Heart right ventricle (tissue), 16 donors: ENCODE data around the gene GZMM. TPM values are rescaled to one million over a fixed set of nuclear protein-coding genes. Genes with fewer than 3 reads are reported as not detected.

Source experiments
- ATAC-seq, 8 donors: fragments of 200-7000 bp; cut with Tn5 transposase; one replicate each; pipeline ENCODE4 v1.9.1; 2020; ENCODE audit warnings: mild to moderate bottlenecking in 8 of 8, moderate library complexity in 8 of 8, moderate number of reproducible peaks in 1 of 8
- DNase-seq, 2 donors: peaks; one replicate each; pipeline ENCODE4 v3.0.0-alpha.2; 2020
- H3K27ac ChIP-seq, 10 donors: fragments of 200-600 bp; sonication (generic) in 2 of 10; one replicate each; pipeline versions ENCODE4 v1.5.0 to v1.8.0; 2020 to 2022; ENCODE audit warnings: mild to moderate bottlenecking in 3 of 10
- H3K27me3 ChIP-seq, 7 donors: fragments of 200-600 bp; one replicate each; pipeline ENCODE4 v1.8.0; 2021 to 2022; ENCODE audit warnings: mild to moderate bottlenecking in 2 of 7
- H3K36me3 ChIP-seq, 9 donors: fragments of 200-600 bp; sonication (generic) in 1 of 9; one replicate each; pipeline versions ENCODE4 v1.5.0 to v1.8.0; 2020 to 2022; ENCODE audit warnings: mild to moderate bottlenecking in 2 of 9
- H3K4me1 ChIP-seq, 9 donors: fragments of 200-600 bp; sonication (generic) in 1 of 9; one replicate each; pipeline versions ENCODE4 v1.5.0 to v1.8.0; 2020 to 2022; ENCODE audit warnings: mild to moderate bottlenecking in 4 of 9
- H3K4me3 ChIP-seq, 10 donors: fragments of 200-600 bp; sonication (generic) in 2 of 10; one replicate each; pipeline versions ENCODE4 v1.5.0 to v1.8.0; 2020 to 2022; ENCODE audit warnings: mild to moderate bottlenecking in 7 of 10, moderate library complexity in 2 of 10
- H3K9me3 ChIP-seq, 11 donors: fragments of 200-600 bp in 10 of 11; sonication (generic) in 2 of 11; one replicate each; pipeline versions ENCODE4 v1.5.0 to v1.8.0; 2013 to 2022; ENCODE audit warnings: mild to moderate bottlenecking in 2 of 11, control low read depth in 1 of 11, moderate library complexity in 1 of 11
- CTCF ChIP-seq, 9 donors: fragments of 200-600 bp; sonication (generic) in 2 of 9; IDR thresholded peaks; one replicate each; pipeline versions ENCODE4 v1.5.0 to v1.8.0; 2021 to 2022; ENCODE audit warnings: antibody characterized with exemption in 9 of 9, mild to moderate bottlenecking in 5 of 9, moderate library complexity in 1 of 9
- WGBS, 2 donors: extraction: QIAGEN DNeasy Blood & Tissue Kit; methylation state at CpG; one replicate each; pipeline ENCODE4 v1.1.7; 2013; ENCODE audit warnings: inconsistent platforms in 1 of 2; 5-methylcytosine and 5-hydroxymethylcytosine counted together
- intact Hi-C, 10 donors: fragments of 100-400 bp; cut with DNase I; formaldehyde crosslinking; loops; one replicate each; pipeline versions ENCODE4 v1.11.1 to v1.14.2; 2022
- polyA plus RNA-seq, 2 donors: library from polyadenylated mRNA; stranded (reverse); fragments of 200-250 nt; gene quantifications; one replicate each; pipeline ENCODE4 v1.2.3, GENCODE V29; 2013
- total RNA-seq, 10 donors: library from RNA; stranded (reverse); fragmentation: NEBNext Ultra II Directional in 3 of 10; extraction: Animal tissue kit (Norgen Biotek cat#: 25700) in 3 of 10; gene quantifications; one replicate each; pipeline versions ENCODE4 v1.2.1 to v1.2.4, GENCODE V29; 2021 to 2023
- donor health status: Arrhythmogenic right ventricular cardiomyopathy.
- donor health status: ischemic (EF 13 %, LVEDD 7.1; RV severe dilation, severe dysfunction).
- donor health status: healthy with polysubstance abuse.
- donor health status: DM: no; HTN: yes; CAD: no.
- donor health status: DM: no; HTN: no; CAD: no.
- donor health status: ischemic (EF 25% LVEDD 6.9; RV normal size, moderate dysfunction).
- donor health status: ischemic (EF 25% LVEDD 5.7; RV mildly dilated, moderate dysfunction).
- donor health status: healthy.
- donor health status: DM: yes; HTN: yes; CAD: no.
- donor health status: Ischemic cardiomyopathy.
- donor health status: ischemic (EF 35%, LVEDD 5.7; RV mildly dilated, moderate dysfunction).
- donor health status: nonischemic (EF 11% LVEDD 7.7; RV severe dilation, severe dysfunction).
- donor health status: DM: yes; HTN: yes; CAD: no.
- donor health status: PGD.
- donor health status: ischemic (EF 29% LVEDD 5.4; RV normal size, mild dysfunction).
- donor health status: nonischemic (EF 23%, LVEDD 6.1; RV moderate dilation, normal function).

GZMM gene
- total and polyA plus RNA-seq, 12 donors, result 0.25 to 2.7 (median 0.44) TPM; not detected in 7

DNA sequence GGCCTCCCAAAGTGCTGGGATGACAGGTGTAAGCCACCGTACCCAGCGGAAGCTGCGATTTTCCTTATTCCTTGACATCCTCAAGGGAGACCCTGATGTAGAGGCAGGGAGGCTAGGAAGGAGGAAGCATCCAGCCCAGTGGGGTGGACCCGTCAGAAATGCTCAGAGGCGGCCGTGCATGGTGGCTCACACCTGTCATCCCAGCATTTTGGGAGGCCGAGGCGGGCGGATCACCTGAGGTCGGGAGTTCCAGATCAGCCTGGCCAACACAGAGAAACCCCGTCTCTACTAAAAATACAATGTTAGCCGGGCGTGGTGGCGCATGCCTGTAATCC is 11.6 kb downstream of the GZMM start:
- WGBS, 2 donors, result 84 to 87% methylated on average over 14 of the region's 14 CpGs
- intact Hi-C loops, result no loop called here

DNA sequence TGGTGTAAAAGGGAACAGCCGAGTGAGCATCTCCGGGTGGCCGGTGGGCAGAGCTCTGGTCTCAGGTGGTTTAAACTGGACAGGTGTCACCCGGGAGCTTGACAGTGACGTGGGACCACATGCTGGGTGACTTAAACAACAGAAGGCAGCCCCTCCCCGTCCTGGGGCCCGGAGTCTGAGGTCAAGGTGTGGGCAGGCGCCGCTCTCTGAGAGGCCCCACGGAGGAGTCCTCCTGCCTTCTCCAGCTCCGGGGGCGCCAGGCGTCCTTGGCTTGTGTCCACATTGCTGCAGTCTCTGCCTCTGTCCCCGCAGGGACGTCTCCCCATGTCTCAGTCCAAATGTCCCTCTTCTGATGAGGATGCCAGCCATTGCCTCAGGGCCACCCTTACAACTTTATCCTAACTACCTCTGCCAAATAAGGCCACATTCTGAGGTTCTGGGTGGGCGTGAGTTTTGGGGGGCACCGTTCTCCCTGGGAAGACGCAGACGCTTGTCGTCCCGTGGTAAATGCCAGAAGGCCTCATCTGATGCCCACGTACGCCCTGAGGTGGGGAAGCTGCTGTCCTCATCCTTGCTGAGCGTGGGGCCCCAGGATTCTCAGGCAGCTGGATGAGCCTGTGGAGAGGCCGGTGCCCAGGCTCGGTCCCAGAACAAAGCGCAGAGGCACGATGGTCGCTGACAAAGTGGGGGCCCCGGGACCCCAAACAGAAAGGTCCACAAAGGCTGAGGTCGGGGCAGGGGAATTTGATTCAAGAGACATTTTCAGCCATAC is 12.9 kb downstream of the GZMM start:
- no peaks in the 10 kb centered on the region for H3K9me3 ChIP-seq
- H3K36me3 ChIP-seq, result no peaks in the 10 kb centered on the region
- no peak for TF ChIP-seq CTCF (IDR thresholded peaks at IDR 0.05)
- H3K27ac ChIP-seq, result peak overlapping the region in 8 of 10 donors; percentile 5 to 68 (median 62)
- H3K27me3 ChIP-seq, result no peaks in the 10 kb centered on the region
- intact Hi-C loops, result no loop called here
- 79 to 84% methylated on average over 31 of the region's 31 CpGs for WGBS, 2 donors
- peaks cover 11 to 33% (median 22%) of the 10 kb centered on the region in 9 donors for H3K4me1 ChIP-seq
- no peak overlapping the region for H3K4me3 ChIP-seq
- peak in 4 of 8 donors; percentile 3 to 16 (median 5) for ATAC-seq
- no peak for DNase-seq

More for the DNA sequence above, 11.6 kb downstream of the GZMM start:
- Histone ChIP-seq H3K27me3 (no peaks in the 10 kb centered on the region), H3K36me3 (no peaks in the 10 kb centered on the region), H3K27ac (peak overlapping the region in 7 of 10 donors; percentile 5 to 66 (median 55)), H3K9me3 (no peaks in the 10 kb centered on the region), H3K4me1 (peaks cover 11 to 36% (median 22%) of the 10 kb centered on the region in 9 donors), H3K4me3 (no peak overlapping the region)
- DNase-seq, result no peak
- no peak for TF ChIP-seq CTCF (IDR thresholded peaks at IDR 0.05)
- ATAC-seq, result no peak

- Histone ChIP-seq H3K36me3 (no peaks in the 10 kb centered on the region), H3K27ac (peak overlapping the region in 9 of 10 donors; percentile 1 to 79 (median 37)), H3K4me3 (no peak overlapping the region), H3K27me3 (no peaks in the 10 kb centered on the region), H3K4me1 (peaks cover 11 to 33% (median 22%) of the 10 kb centered on the region in 9 donors), H3K9me3 (no peaks in the 10 kb centered on the region)
- 41 to 46% methylated on average over 21 of the region's 21 CpGs for WGBS, 2 donors
- intact Hi-C loops, result no loop called here
- ATAC-seq (peak; percentile 23 to 75 (median 46)), DNase-seq (peak; percentile 51 to 79)
- TF ChIP-seq CTCF (IDR thresholded peaks at IDR 0.05), result no peak
Measured at GRCh38 chr19:558770-559439, 15.1 kb downstream of the GZMM start.

DNA sequence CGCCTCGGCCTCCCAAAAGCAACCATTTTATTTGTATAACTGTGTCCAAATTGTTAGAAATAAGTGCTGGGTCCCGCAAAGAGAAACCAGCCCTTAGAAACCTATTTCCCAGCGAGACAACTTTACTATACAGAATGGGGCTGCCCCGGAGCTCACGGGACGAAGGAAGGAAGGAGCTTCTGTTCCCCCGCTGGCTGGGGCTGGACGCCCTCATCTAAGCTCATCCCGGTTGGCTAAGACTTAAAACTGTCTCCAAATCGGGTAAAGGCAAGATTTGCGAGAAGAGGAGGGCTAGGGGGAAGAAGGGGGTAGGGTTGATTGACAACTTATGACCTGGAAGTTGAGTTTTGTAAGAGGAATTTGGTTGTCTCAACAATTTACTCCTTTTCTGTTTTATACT is 16.3 kb downstream of the GZMM start:
- TF ChIP-seq CTCF (IDR thresholded peaks at IDR 0.05), result no peak
- no peak overlapping the region for H3K27ac ChIP-seq
- peaks cover 11 to 28% (median 22%) of the 10 kb centered on the region in 9 donors for H3K4me1 ChIP-seq
- intact Hi-C loops, result no loop called here
- ATAC-seq (no peak), DNase-seq (no peak)
- H3K4me3 ChIP-seq, result no peak overlapping the region
- WGBS, 2 donors, result 82 to 89% methylated on average over 12 of the region's 12 CpGs
- H3K36me3 ChIP-seq, result no peaks in the 10 kb centered on the region
- H3K27me3 ChIP-seq, result no peaks in the 10 kb centered on the region
- H3K9me3 ChIP-seq, result no peaks in the 10 kb centered on the region
